ENCODE results near the gene OR2A14.
A peak's percentile ranks its signal among the peaks of the same experiment; 100 is the strongest.
"Not testable (repeated sequence)": the region's sequence is repeated elsewhere in the genome, so short reads cannot be mapped to it uniquely, and the experiment has no call there.

Gene OR2A14

GRCh38 chr7:144113651-144114050, 9.3 kb upstream of the OR2A14 start:
- TF ChIP-seq ZNF565 (CRISPR knock-in tag; conservative IDR thresholded peaks at IDR 0.05; ENCODE audit: low read depth) (no peak), ZFP30 (CRISPR knock-in tag; IDR thresholded peaks at IDR 0.05) (no peak), TOX (CRISPR knock-in tag; IDR thresholded peaks at IDR 0.05; ENCODE audit: borderline replicate concordance) (no peak), ARNTL (CRISPR knock-in tag; IDR thresholded peaks at IDR 0.05; ENCODE audit: borderline replicate concordance, low read depth) (no peak)
- ATAC-seq = no peak

- ATAC-seq = no peak
- TF ChIP-seq BACH2 (CRISPR knock-in tag; IDR thresholded peaks at IDR 0.05; ENCODE audit: borderline replicate concordance) (no peak), OSR1 (CRISPR knock-in tag; IDR thresholded peaks at IDR 0.05) (no peak), ZC3H10 (CRISPR knock-in tag; IDR thresholded peaks at IDR 0.05) (no peak), PATZ1 (CRISPR knock-in tag; IDR thresholded peaks at IDR 0.05; ENCODE audit: borderline replicate concordance) (no peak), POU6F1 (CRISPR knock-in tag; IDR thresholded peaks at IDR 0.05; ENCODE audit: borderline replicate concordance, low read depth) (no peak), ZFP30 (CRISPR knock-in tag; IDR thresholded peaks at IDR 0.05) (no peak), ARNTL (CRISPR knock-in tag; IDR thresholded peaks at IDR 0.05; ENCODE audit: borderline replicate concordance, low read depth) (no peak), ISL1 (CRISPR knock-in tag; IDR thresholded peaks at IDR 0.05) (no peak), TCF4 (CRISPR knock-in tag; IDR thresholded peaks at IDR 0.05; ENCODE audit: borderline replicate concordance) (no peak), ZNF565 (CRISPR knock-in tag; conservative IDR thresholded peaks at IDR 0.05; ENCODE audit: low read depth) (no peak)
- TF ChIP-seq, protein P1, sequence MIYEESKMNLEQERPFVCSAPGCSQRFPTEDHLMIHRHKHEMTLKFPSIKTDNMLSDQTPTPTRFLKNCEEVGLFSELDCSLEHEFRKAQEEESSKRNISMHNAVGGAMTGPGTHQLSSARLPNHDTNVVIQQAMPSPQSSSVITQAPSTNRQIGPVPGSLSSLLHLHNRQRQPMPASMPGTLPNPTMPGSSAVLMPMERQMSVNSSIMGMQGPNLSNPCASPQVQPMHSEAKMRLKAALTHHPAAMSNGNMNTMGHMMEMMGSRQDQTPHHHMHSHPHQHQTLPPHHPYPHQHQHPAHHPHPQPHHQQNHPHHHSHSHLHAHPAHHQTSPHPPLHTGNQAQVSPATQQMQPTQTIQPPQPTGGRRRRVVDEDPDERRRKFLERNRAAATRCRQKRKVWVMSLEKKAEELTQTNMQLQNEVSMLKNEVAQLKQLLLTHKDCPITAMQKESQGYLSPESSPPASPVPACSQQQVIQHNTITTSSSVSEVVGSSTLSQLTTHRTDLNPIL (CRISPR knock-in tag; IDR thresholded peaks at IDR 0.05; ENCODE audit: low read depth) = no peak
These were observed 4.6 kb upstream of the OR2A14 start for GRCh38 chr7:144118341-144118740.

DNA sequence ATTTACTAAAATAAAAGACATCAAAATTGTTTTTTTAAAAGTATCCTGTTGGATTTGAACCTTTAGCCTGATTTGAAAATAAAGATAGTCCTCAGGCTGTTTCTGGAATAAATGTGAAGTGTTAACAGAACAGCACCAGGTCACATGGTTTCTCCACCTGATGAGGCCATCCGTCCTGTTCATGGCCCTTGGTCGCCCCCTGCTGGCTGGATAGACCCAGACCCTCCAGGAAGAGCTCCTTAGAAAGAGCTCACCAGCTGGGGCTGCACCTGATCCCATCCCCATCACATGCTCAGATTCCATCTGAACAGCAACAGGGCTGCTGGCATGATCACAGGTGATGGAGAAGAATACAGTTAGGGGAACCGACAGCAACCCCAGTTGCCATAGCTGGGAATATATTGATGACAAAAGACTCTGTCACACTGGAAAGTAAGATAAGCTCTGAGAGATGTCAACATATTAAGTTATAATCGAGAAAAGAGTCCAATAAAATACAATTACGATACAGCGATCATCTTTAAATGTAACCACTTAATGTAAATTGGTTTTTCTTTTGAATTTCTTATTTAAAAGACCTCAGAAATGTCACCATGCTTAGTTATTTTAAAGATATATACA, 4.8 kb downstream of the OR2A14 start:
- no peak for TF ChIP-seq ESRRG (CRISPR knock-in tag; IDR thresholded peaks at IDR 0.05)
- TF ChIP-seq GLIS3 (CRISPR knock-in tag; IDR thresholded peaks at IDR 0.05) = no peak
- TF ChIP-seq ISL1 (CRISPR knock-in tag; IDR thresholded peaks at IDR 0.05) = no peak
- no peak for TF ChIP-seq TCF4 (CRISPR knock-in tag; IDR thresholded peaks at IDR 0.05; ENCODE audit: borderline replicate concordance)
- no peak for TF ChIP-seq ZFP3 (CRISPR knock-in tag; IDR thresholded peaks at IDR 0.05)
- TF ChIP-seq ARNTL (CRISPR knock-in tag; IDR thresholded peaks at IDR 0.05; ENCODE audit: borderline replicate concordance, low read depth) = no peak
- no peak for TF ChIP-seq ZNF565 (CRISPR knock-in tag; conservative IDR thresholded peaks at IDR 0.05; ENCODE audit: low read depth)
- TF ChIP-seq SNAI2 (CRISPR knock-in tag; IDR thresholded peaks at IDR 0.05) = no peak
- no peak for TF ChIP-seq CSDC2 (CRISPR knock-in tag; IDR thresholded peaks at IDR 0.05)
- TF ChIP-seq POU6F1 (CRISPR knock-in tag; IDR thresholded peaks at IDR 0.05; ENCODE audit: borderline replicate concordance, low read depth) = no peak
- ATAC-seq = peak; percentile 99

DNA sequence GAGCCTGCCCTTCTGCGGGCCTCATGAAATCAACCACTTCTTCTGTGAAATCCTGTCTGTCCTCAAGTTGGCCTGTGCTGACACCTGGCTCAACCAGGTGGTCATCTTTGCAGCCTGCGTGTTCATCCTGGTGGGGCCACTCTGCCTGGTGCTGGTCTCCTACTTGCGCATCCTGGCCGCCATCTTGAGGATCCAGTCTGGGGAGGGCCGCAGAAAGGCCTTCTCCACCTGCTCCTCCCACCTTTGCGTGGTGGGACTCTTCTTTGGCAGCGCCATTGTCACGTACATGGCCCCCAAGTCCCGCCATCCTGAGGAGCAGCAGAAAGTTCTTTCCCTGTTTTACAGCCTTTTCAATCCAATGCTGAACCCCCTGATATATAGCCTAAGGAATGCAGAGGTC, 6.6 kb downstream of the OR2A14 start:
- not testable (repeated sequence) for ATAC-seq

DNA sequence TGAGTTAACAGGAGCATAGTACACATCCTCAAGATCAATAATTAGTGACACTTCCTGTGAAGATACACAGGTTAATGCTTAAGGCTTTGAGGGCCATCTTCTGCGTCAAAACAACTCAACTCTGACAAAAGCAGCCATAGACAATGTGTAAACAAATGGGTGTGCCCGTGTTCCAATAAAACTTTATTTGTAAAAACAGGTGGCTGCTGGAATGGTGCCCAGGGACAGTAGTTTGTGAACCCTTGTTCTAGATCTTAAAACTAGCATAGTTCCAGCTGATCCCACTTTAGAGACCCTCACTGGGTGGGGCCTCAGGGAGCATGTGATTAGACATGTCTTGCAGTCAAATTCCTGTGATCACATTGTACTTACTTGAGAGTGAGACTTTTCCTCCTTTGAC, 7.8 kb downstream of the OR2A14 start:
- no peak for ATAC-seq
- TF ChIP-seq OSR1 (CRISPR knock-in tag; IDR thresholded peaks at IDR 0.05) = no peak
- no peak for TF ChIP-seq PATZ1 (CRISPR knock-in tag; IDR thresholded peaks at IDR 0.05; ENCODE audit: borderline replicate concordance)
- no peak for TF ChIP-seq ZNF8 (CRISPR knock-in tag; IDR thresholded peaks at IDR 0.05)
- TF ChIP-seq, protein P1 (CRISPR knock-in tag; IDR thresholded peaks at IDR 0.05; ENCODE audit: low read depth) = no peak
- TF ChIP-seq, protein P2, sequence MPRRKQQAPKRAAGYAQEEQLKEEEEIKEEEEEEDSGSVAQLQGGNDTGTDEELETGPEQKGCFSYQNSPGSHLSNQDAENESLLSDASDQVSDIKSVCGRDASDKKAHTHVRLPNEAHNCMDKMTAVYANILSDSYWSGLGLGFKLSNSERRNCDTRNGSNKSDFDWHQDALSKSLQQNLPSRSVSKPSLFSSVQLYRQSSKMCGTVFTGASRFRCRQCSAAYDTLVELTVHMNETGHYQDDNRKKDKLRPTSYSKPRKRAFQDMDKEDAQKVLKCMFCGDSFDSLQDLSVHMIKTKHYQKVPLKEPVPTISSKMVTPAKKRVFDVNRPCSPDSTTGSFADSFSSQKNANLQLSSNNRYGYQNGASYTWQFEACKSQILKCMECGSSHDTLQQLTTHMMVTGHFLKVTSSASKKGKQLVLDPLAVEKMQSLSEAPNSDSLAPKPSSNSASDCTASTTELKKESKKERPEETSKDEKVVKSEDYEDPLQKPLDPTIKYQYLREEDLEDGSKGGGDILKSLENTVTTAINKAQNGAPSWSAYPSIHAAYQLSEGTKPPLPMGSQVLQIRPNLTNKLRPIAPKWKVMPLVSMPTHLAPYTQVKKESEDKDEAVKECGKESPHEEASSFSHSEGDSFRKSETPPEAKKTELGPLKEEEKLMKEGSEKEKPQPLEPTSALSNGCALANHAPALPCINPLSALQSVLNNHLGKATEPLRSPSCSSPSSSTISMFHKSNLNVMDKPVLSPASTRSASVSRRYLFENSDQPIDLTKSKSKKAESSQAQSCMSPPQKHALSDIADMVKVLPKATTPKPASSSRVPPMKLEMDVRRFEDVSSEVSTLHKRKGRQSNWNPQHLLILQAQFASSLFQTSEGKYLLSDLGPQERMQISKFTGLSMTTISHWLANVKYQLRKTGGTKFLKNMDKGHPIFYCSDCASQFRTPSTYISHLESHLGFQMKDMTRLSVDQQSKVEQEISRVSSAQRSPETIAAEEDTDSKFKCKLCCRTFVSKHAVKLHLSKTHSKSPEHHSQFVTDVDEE (CRISPR knock-in tag; IDR thresholded peaks at IDR 0.05) = no peak
- no peak for TF ChIP-seq GLIS3 (CRISPR knock-in tag; IDR thresholded peaks at IDR 0.05)
- TF ChIP-seq TCF4 (CRISPR knock-in tag; IDR thresholded peaks at IDR 0.05; ENCODE audit: borderline replicate concordance) = no peak
- no peak for TF ChIP-seq ISL1 (CRISPR knock-in tag; IDR thresholded peaks at IDR 0.05)
- no peak for TF ChIP-seq BACH2 (CRISPR knock-in tag; IDR thresholded peaks at IDR 0.05; ENCODE audit: borderline replicate concordance)
